GM12878 (cell line): Measurements from ENCODE around the gene HTR1D. TPM values are rescaled to one million over a fixed set of nuclear protein-coding genes. Genes with fewer than 3 reads are reported as not detected.
A peak's percentile ranks its signal among the peaks of the same experiment; 100 is the strongest.

Experiments used
- ATAC-seq: fragments of 200-7000 bp; cut with Tn5 transposase; 3 replicates; pipeline ENCODE4 v1.9.1; 2020; ENCODE audit warnings: mild to moderate bottlenecking, moderate library complexity
- Bru-seq: library from RNA; stranded (reverse); fragments of 400-500 nt; gene quantifications from one replicate; lab custom pipeline; 2021; lab: Mats Ljungman, UMichigan
- BruChase-seq, 2 experiments: library from RNA; stranded (reverse); fragments of 400-500 nt; gene quantifications; one replicate each; lab custom pipeline; 2021; lab: Mats Ljungman, UMichigan
- BruUV-seq: library from RNA; stranded (reverse); fragments of 400-500 nt; replicated peaks from 2 replicates; lab custom pipeline; 2021; lab: Mats Ljungman, UMichigan
- CTCF ChIA-PET: fragments of 300-600 bp; sonication (Branson Sonifier 250); formaldehyde crosslinking; extraction: SDS; loops from one replicate; lab custom pipeline; 2021; ENCODE audit warnings: inconsistent platforms; lab: Yijun Ruan, JAX
- POLR2A ChIA-PET: fragments of 350-600 bp; formaldehyde crosslinking; extraction: SDS; loops from one replicate; lab custom pipeline; 2021; ENCODE audit warnings: inconsistent platforms; lab: Charles Lee
- RAD21 ChIA-PET: fragments of 300-600 bp; sonication (Branson Sonifier 250); formaldehyde crosslinking; loops from one replicate; lab custom pipeline; 2023; ENCODE audit warnings: antibody characterized with exemption; ENCODE audit not compliant: unreplicated experiment; lab: Charles Lee
- SMC1A ChIA-PET: fragments of 300-600 bp; sonication (Branson Sonifier 250); formaldehyde crosslinking; loops from one replicate; lab custom pipeline; 2023; ENCODE audit not compliant: unreplicated experiment, uncharacterized antibody; lab: Charles Lee
- DNase-seq: peaks from one replicate; pipeline ENCODE4 v3.0.0-alpha.2; 2011; ENCODE audit warnings: low read depth, low spot score
- FAIRE-seq: peaks from 3 replicates; lab custom pipeline; 2011; peaks lifted over from hg19 to GRCh38; lab: Jason Lieb, UNC
- H2AFZ ChIP-seq: 2 replicates; pipeline ENCODE4 v1.6.0; 2011; ENCODE audit warnings: low read depth, low read length, control low read depth; ENCODE audit not compliant: control insufficient read depth
- H3K27ac ChIP-seq: 2 replicates; pipeline ENCODE4 v1.5.1; 2011; ENCODE audit warnings: control low read depth; ENCODE audit not compliant: control insufficient read depth, insufficient read depth
- H3K27me3 ChIP-seq, 2 experiments: replicated peaks in 1 of 2; 2 replicates each; pipeline versions ENCODE4 v1.6.0 to v1.6.1; 2011; ENCODE audit warnings: low read length in 1 of 2; ENCODE audit not compliant: control insufficient read depth in 2 of 2, insufficient read depth in 2 of 2
- H3K36me3 ChIP-seq, 2 experiments: 2 replicates each; pipeline ENCODE4 v1.5.1; 2011; ENCODE audit warnings: low read length in 1 of 2; ENCODE audit not compliant: control insufficient read depth in 2 of 2, insufficient read depth in 2 of 2
- H3K4me1 ChIP-seq: 2 replicates; pipeline ENCODE4 v1.6.1; 2011; ENCODE audit warnings: mild to moderate bottlenecking, low read length, moderate library complexity, mixed read lengths; ENCODE audit not compliant: control insufficient read depth, insufficient read depth
- H3K4me2 ChIP-seq: 2 replicates; pipeline ENCODE4 v1.6.0; 2011; ENCODE audit warnings: control low read depth; ENCODE audit not compliant: control insufficient read depth, insufficient read depth
- H3K4me3 ChIP-seq: fragments of 200-600 bp; sonication (generic); 2 replicates; pipeline ENCODE4 v1.5.1; 2016
- H3K79me2 ChIP-seq: 2 replicates; pipeline ENCODE4 v1.6.0; 2011; ENCODE audit warnings: low read length; ENCODE audit not compliant: control insufficient read depth, insufficient read depth
- H3K9ac ChIP-seq: 2 replicates; pipeline ENCODE4 v1.8.0; 2011; ENCODE audit warnings: low read length, control low read depth, mixed read lengths; ENCODE audit not compliant: control insufficient read depth, insufficient read depth
- H3K9me3 ChIP-seq: replicated peaks from 3 replicates; pipeline ENCODE4 v1.5.1; 2011; ENCODE audit warnings: mild to moderate bottlenecking, low read length; ENCODE audit not compliant: control insufficient read depth, insufficient read depth
- H4K20me1 ChIP-seq: 2 replicates; pipeline ENCODE4 v1.6.0; 2011; ENCODE audit not compliant: control insufficient read depth, insufficient read depth
- DPF2 ChIP-seq: fragments of 450-650 bp; IDR thresholded peaks from 2 replicates; pipeline ENCODE4 v1.6.1; 2017; ENCODE audit warnings: mild to moderate bottlenecking
- ESRRA ChIP-seq: IDR thresholded peaks from 2 replicates; pipeline ENCODE4 v1.6.1; 2012; ENCODE audit warnings: mild to moderate bottlenecking, low read length, improper control_type of control experiment
- EZH2 ChIP-seq: IDR thresholded peaks from 2 replicates; pipeline ENCODE4 v1.6.1; 2012; ENCODE audit warnings: low read depth, mild to moderate bottlenecking, control low read depth, inconsistent platforms, low read length, borderline replicate concordance; ENCODE audit not compliant: control insufficient read depth
- RCOR1 ChIP-seq: conservative IDR thresholded peaks from 2 replicates; pipeline ENCODE4 v1.6.1; 2012; ENCODE audit warnings: low read depth, low read length, improper control_type of control experiment
- RUNX3 ChIP-seq: IDR thresholded peaks from 2 replicates; pipeline ENCODE4 v1.6.1; 2012; ENCODE audit warnings: low read length, inconsistent platforms
- SUZ12 ChIP-seq: fragments of 200-600 bp; sonication (generic); IDR thresholded peaks from one replicate; pipeline ENCODE4 v1.6.1; 2018; ENCODE audit warnings: antibody characterized with exemption, mild to moderate bottlenecking; ENCODE audit not compliant: unreplicated experiment
- TAF1 ChIP-seq: IDR thresholded peaks from 2 replicates; pipeline ENCODE4 v1.6.1; 2011; ENCODE audit warnings: mild to moderate bottlenecking, low read depth, low read length, borderline replicate concordance
- ZNF622 ChIP-seq: fragments of 450-650 bp; IDR thresholded peaks from 2 replicates; pipeline ENCODE4 v1.6.1; 2017; ENCODE audit warnings: mild to moderate bottlenecking, inconsistent platforms
- WGBS: methylation state at CpG from one replicate; pipeline ENCODE4 v1.1.6; 2016; ENCODE audit warnings: low lambda C conversion rate; ENCODE audit not compliant: insufficient replicate concordance, insufficient coverage; ENCODE audit errors: missing lambda C conversion rate; 5-methylcytosine and 5-hydroxymethylcytosine counted together
- in situ Hi-C: fragments of 300-500 bp; cut with MboI; formaldehyde crosslinking; loops from 9 replicates; pipeline ENCODE4 v1.14.3; 2018; ENCODE audit warnings: mixed read lengths
- intact Hi-C: fragments of 100-400 bp; cut with micrococcal nuclease; formaldehyde crosslinking; loops from one replicate; pipeline ENCODE4 v1.14.2; 2022; ENCODE audit not compliant: unreplicated experiment
- long read RNA-seq, 2 experiments: library from polyadenylated mRNA; unstranded; transcript quantifications; one replicate each; pipeline ENCODE4 v2.0.0, GENCODE V29; 2019 to 2020
- polyA minus RNA-seq, 3 experiments: library from RNA; depleted of rRNA, polyadenylated mRNA; stranded (reverse); fragments of >200 nt; gene quantifications; 2 replicates each; pipeline ENCODE4 v1.2.3, GENCODE V29; 2011
- polyA plus RNA-seq, 11 experiments: library from polyadenylated mRNA; depleted of rRNA in 4 of 11; unstranded in 6 of 11; stranded (reverse) in 5 of 11; fragments of >200 nt; fragmentation: Nextera tagmentation in 4 of 11; fragmentation: Illumina TruSeq in 1 of 11; extraction: Ambion mirVana in 4 of 11; extraction: Trizol in 1 of 11; gene quantifications; 1 replicate in 1 of 11; 2 replicates in 10 of 11; pipeline versions ENCODE4 v1.2.1 to v1.2.3, GENCODE V29; 2011 to 2016; ENCODE audit warnings: inconsistent platforms in 2 of 11, missing spikeins in 2 of 11, low read depth in 1 of 11
- total RNA-seq, 4 experiments: library from RNA; depleted of rRNA in 3 of 4; stranded (reverse); fragments of >200 nt in 3 of 4; fragmentation: Illumina TruSeq in 1 of 4; extraction: Trizol in 1 of 4; gene quantifications; 2 replicates each; pipeline versions ENCODE4 v1.2.1 to v1.2.3, GENCODE V29; 2013 to 2021

HTR1D gene
- total RNA-seq (2013; cell fraction: nucleolus; rRNA removed) = not detected in 2 replicates
- not detected in 2 replicates for total RNA-seq (2014; rRNA removed)
- not detected in 2 replicates for total RNA-seq (2014; rRNA removed; fragmentation: Illumina TruSeq; extraction: Trizol)
- not detected in 2 replicates for total RNA-seq (2021)
- polyA plus RNA-seq (2011; ENCODE audit: low read depth) = not detected
- polyA plus RNA-seq (2011; rRNA removed) = 0.04 and 0.07 TPM in 2 replicates
- polyA plus RNA-seq (2011; cell fraction: cytosol; rRNA removed) = 0.04 and 0.08 TPM in 2 replicates
- polyA plus RNA-seq (2011; cell fraction: nucleus; rRNA removed) = 0.04 TPM in 1 of 2 replicates, not detected in the other
- 0.03 TPM in 1 of 2 replicates, not detected in the other for polyA plus RNA-seq (2012)
- polyA plus RNA-seq (2014; fragmentation: Illumina TruSeq; extraction: Trizol) = not detected in 2 replicates
- polyA plus RNA-seq (2014; fragmentation: Nextera tagmentation; extraction: Ambion mirVana) = not detected
- polyA plus RNA-seq (2014; rRNA removed) = not detected in 2 replicates
- not detected for polyA plus RNA-seq (2016; fragmentation: Nextera tagmentation; extraction: Ambion mirVana)
- polyA minus RNA-seq (2011; rRNA and poly(A)+ RNA removed) = 0.26 TPM in 1 of 2 replicates, not detected in the other
- polyA minus RNA-seq (2011; cell fraction: cytosol; rRNA and poly(A)+ RNA removed) = 0.52 and 0.53 TPM in 2 replicates
- not detected in 2 replicates for polyA minus RNA-seq (2011; cell fraction: nucleus; rRNA and poly(A)+ RNA removed)
- Bru-seq, nascent RNA = percentile 16 among the genes with signal in this experiment
- percentile 23 among the genes with signal in this experiment for BruChase-seq, experiment 1, labeled RNA remaining after a 6-hour chase
- BruChase-seq, experiment 2, labeled RNA remaining after a 2-hour chase = not detected
- long read RNA-seq, experiment 1 = 0 reads
- long read RNA-seq, experiment 2 = 0 reads

GRCh38 chr1:23217421-23218115 lies at the start of gene HTR1D:
Gene HTR1D (minus strand): TSS chr1:23217502. CDS start chr1:23194219, 23,283 bp downstream.
- H3K4me3 ChIP-seq = no peak within 1 kb of the TSS
- SMC1A ChIA-PET = no interaction called here
- H2AFZ ChIP-seq = no peak within 1 kb of the TSS

More at GRCh38 chr1:23217421-23218115, at the start of gene HTR1D:
- Histone ChIP-seq H4K20me1 (no peaks in the 10 kb centered on the region), H3K4me2 (peak within 1 kb of the TSS; percentile 28; the same call in 1 of the 2 replicates), H3K27me3 (peaks cover 0 to 4% of the 10 kb centered on the region in 2 experiments; a peak in 3 of 4 replicates), H3K4me1 (no peaks in the 10 kb centered on the region), H3K27ac (no peak within 1 kb of the TSS), H3K9me3 (no peaks in the 10 kb centered on the region), H3K79me2 (no peaks in the 10 kb centered on the region), H3K9ac (no peak within 1 kb of the TSS), H3K36me3 (no peaks in the 10 kb centered on the region)
- in situ Hi-C loops (no loop called here), intact Hi-C loops (loop anchor here (5.0 to 10.0 kb wide), 2 partner anchors 57 to 185 kb away; no protein-coding TSS in a partner anchor)
- TF ChIP-seq RUNX3 (no peak), EZH2 (peak; percentile 88; the same call in 1 of the 2 replicates), TAF1 (no peak), RCOR1 (no peak), ESRRA (no peak), SUZ12 (peak; percentile 96), DPF2 (no peak), ZNF622 (no peak)
- no peak for FAIRE-seq
- ChIA-PET RAD21 (no interaction called here), POLR2A (interaction anchor here (0.6 kb wide), 1 partner anchor 121 kb away, joined by 4 read pairs; no protein-coding TSS in a partner anchor), CTCF (interaction anchor here (0.6 to 0.9 kb wide), 2 partner anchors 9 to 513 kb away, joined by 3 to 4 read pairs; no protein-coding TSS in a partner anchor)
- BruUV-seq = no TSS peak
- peak; percentile 14; the same call in 2 of the 3 replicates for ATAC-seq
- no peak for DNase-seq
- WGBS = 31% methylated on average over 25 of the region's 45 CpGs
